ENCODE results near the gene TMEM184A.

The TMEM184A gene

DNA sequence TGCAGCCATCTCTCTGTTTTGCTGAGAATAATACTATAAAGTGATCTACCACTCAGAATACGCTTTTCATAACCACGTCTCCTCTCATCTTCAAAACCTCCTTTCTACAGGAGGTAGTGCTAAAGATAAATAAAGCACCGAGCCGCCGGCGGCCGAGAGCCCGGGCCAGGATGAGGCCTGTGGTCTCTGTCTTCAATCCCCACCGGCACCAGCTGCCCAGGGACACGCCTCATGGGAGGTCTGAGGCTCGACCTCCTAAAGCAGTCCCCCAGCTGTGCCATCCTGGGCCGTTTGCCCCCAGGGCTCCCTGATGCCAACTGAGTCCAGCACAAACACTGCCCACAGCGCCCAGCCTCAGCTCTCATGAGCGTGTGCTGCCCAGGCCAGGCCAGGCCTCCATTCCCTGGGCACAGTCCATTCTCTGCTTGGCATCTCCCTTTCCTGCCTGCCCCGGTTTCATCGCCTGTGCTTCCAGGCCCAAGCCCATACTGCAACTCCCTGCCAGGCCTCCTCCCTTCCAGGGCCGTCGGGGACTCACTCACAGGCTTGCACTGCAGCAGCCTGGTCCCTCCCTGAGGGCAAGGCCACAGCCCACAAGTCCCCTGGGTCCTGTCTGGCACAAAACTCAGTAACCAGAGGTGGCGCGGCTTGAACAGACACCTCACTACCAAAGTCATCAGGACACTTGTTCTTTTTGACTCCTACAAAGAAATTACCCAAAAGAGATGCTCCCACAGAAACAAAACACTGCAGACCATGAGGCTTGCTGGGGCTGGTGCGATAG, 54.3 kb downstream of the TMEM184A start:
- DNase-seq (ENCODE audit: low spot score), result no peak

DNA sequence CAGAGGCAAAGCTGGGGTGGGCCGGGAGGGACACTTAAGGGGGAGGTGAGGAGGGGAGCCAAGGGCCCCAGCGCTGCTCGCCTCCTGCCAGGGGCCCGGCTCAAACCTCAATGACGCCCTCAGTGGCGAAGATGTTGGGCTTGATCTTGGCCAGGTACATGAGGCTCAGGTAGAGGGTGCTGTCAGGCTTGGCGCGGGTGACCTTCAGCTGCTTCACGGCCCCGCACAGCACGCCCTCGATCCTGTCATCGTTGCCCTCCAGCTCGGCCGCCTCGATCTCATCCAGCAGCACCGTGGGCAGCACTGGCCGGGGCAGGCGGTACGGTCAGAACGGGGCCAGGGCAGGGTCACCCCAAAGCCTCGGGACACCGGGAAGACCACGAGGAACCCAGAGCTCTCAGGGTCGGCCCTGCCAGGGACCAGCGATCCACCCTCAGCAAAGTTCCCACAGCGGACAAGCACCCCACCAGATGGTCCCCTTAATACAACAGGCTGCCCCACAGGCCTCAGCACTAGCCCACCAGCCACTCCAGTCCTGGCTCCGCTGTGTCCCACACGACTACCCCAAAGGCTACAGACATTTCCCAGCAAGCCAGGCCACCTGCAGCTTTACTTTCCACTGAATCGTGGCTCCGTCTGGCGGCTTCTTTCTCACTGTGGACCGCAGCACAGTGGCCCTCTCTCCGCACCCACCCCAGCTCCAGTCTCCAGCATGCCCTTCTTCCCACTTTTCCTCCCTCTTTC, 55.8 kb downstream of the TMEM184A start:
- no peak for DNase-seq (ENCODE audit: low spot score)

DNA sequence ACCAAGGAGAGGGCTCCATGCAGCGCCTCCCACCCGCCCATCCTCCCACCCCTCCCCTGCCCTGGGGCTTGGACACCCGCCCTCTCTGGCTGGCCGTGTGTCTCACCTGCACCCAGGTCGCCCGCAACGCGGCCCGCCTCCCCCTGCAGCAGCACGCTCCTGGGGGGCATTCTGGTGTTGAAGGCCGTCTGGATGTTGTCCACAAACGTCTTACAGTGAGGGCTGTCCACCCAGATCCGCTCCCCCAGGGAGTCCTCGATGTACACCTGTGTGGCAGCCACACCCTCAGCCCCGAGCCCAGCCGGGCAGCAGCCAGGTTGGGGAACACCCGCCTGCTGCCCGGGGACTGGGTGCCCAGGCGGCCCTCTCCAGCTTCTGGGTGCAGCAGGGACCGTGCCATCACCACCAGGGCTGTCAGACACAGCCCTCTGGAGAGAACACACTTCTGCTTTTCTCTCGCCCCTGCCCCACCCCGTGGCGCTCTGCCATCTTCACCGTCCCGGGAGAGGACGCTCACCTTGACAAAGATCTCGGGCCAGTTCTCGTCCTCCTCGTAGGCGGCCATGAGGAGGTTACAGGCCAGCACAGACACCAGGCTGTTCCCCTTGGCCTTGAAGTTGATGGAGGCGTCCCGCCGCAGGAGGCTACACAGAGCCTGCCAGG, 56.5 kb downstream of the TMEM184A start:
- DNase-seq (ENCODE audit: low spot score), result no peak

DNA sequence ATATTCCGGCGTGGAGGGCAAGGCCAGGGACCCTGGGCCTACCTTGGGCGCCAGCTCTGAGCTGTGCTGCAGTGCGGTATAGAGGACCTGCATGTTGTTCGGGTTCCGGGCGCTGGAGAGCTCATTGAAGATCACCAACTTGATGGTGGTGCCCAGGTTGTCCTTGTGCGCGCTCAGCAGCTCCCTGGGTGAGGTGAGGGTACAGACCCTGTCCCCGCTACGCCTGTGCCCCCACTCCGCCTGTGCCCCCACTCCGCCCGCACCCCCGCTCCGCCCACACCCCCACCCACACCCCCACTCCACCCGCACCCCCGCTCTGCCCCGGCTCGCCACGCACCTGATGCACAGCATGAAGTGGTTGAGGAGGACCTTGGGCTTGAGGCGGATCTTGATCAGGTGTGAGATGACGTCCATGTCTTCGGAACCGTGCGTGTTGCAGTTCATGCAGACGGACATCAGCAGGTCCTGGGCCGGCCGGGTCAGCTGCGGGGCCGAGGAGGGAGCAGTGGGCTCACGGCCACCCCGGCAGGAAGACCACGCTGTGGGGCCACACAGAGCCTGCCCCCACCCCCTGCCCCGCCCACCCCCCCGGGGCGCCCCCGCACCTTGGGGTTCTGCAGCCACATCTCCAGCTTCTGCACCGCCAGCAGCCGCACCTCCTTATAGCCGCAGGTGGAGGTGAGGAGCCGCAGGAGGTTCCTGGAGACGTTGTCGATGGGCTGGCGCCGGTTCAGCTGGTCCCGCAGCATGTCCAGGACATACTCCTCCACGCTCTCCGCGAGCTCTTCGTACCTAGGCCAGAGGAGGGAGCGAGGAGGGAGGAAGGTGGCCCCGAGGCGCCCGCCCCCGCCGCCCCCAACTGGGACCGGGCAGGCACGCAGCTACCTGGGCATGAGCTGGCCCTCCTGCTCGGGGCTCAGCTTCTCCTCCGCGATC, 57.4 kb downstream of the TMEM184A start:
- DNase-seq (ENCODE audit: low spot score), result no peak

GRCh38 chr7:1497293-1497927, 58.6 kb downstream of the TMEM184A start:
- no peak for DNase-seq (ENCODE audit: low spot score)

DNA sequence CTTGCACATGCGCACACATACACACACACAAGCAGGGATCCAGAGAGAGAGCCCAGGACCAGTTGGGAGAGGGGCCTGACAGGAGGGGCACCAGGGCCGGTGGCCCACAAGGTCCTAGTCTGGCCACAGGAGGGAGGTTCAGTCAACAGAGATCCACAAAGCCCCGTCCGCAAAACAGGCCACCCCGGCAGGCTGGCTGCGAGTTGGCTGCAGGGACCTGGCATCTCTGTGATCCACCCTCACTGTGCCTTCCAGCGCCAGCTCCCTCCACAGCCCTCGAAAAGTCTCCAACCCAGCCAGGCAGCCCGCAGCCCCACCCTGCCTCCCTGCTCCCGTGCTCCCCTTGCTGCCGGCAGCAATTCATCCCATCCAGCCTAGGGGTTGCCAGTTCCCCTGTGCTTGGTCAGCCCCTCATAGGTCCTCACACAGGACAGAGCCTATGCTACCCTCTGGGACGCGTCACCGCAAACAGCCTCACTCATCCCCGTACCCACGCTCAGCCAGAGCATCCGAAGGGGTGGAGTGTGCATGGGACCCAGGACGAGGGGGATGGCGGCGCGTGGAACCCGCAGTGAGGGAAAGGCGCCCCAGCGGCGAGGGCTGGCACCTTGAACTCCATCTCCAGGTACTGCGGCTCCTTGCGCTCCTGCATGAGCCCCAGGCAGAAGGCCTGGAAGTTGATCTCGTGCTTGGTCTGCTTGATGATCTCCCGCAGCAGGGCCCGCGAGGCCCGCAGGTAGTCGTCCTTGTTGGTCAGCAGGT, 59.3 kb downstream of the TMEM184A start:
- DNase-seq (ENCODE audit: low spot score), result no peak

DNA sequence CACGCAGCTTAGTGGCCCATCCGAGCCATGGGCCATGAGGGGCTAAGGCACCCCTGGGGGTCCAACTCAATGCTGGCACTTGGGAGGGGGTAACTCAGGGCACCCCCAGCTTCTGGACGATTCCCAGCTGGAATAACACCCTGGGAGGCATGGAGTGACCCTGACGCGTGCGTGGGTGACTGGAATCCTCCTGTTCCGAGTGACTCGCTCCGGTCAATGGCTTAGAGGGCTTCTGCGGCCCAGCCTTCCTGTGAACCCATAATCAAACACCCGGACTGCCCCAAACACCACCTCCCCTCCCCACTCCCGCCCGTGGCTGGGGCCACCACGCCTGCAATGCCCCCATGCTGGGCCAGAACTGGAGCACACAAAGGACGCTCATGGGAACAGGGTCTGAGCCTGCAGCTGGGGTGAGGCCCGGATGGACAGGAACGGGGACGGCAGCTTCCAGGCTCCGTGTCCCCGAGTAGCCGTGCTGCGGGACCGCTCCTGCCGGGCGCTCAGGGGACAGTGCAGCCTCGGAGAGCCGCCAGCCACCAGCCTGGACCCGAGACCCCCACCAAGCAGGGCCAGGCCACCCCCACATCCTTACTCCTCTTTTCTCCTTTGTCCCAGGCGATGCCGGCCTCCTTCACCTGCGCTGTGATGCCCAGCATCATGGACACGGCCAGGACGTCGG, 60.3 kb downstream of the TMEM184A start:
- DNase-seq (ENCODE audit: low spot score), result no peak

- DNase-seq (ENCODE audit: low spot score), result no peak
Observed at GRCh38 chr7:1494866-1495563, 61.0 kb downstream of the TMEM184A start.

- no peak for DNase-seq (ENCODE audit: low spot score)
Observed at GRCh38 chr7:1494447-1494846, 61.6 kb downstream of the TMEM184A start.

DNA sequence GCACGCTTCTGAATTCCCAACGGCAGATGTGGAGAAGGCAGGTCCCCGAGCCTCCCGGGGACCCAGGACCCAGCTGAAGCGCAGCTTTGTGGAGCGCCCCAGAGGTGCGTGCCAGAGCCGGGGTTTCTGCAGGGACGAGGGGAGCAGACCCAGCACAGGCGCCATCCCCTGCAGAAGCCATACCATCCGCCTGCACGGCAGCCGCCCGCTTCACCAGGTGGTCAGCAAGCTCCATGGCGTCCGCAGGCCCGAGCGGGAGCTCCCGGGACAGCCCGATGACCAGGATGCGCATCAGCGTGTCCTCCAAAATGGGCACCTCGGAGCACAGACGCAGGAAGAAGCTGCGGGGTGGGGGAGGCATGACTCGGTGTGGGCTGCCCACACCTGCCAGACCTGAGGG, 62.4 kb downstream of the TMEM184A start:
- DNase-seq (ENCODE audit: low spot score), result no peak

DNA sequence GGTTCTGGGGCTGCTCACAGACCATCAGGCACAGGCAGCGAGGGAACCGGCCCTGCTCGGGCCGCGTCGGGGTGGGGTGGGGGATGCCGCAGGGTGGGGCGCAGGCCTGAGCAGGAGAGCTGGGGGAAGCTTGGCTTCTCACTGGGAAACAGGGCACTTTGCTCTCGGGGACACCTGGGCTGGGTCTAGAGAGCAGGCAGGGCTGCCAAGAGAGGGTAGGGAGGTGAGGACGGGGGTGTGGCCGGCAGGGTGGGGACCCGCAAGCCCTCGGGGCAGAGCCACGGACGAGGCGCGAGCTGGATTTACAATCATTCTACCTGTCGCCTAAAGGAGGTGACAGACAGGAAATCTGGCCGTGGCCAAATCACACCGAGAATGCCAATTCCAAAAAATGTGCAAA, 62.9 kb downstream of the TMEM184A start:
- no peak for DNase-seq (ENCODE audit: low spot score)

DNA sequence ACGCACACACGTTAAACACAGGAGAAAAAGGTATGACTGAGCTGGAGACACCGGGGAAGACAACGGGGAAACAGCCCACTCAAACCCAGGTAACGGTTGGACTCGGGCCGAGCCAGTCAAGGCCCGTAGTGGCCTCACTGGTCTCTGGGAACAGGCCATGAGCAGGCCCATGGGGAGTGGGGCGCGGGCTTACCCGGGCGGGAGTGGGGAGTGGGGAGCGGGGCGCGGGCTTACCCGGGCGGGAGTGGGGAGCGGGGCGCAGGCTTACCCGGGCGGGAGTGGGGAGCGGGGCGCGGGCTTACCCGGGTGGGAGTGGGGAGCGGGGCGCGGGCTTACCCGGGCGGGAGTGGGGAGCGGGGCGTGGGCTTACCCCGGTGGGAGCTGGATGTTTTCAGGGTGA, 63.4 kb downstream of the TMEM184A start:
- DNase-seq (ENCODE audit: low spot score), result no peak
